GM19452 (cell line): ENCODE results near the gene FOLR2.

ENCODE experiments used
- ATAC-seq: cut with Tn5 transposase; IDR thresholded peaks from one replicate; pipeline ENCODE4 v1.9.1; 2021; ENCODE audit not compliant: unreplicated experiment

FOLR2 gene

DNA sequence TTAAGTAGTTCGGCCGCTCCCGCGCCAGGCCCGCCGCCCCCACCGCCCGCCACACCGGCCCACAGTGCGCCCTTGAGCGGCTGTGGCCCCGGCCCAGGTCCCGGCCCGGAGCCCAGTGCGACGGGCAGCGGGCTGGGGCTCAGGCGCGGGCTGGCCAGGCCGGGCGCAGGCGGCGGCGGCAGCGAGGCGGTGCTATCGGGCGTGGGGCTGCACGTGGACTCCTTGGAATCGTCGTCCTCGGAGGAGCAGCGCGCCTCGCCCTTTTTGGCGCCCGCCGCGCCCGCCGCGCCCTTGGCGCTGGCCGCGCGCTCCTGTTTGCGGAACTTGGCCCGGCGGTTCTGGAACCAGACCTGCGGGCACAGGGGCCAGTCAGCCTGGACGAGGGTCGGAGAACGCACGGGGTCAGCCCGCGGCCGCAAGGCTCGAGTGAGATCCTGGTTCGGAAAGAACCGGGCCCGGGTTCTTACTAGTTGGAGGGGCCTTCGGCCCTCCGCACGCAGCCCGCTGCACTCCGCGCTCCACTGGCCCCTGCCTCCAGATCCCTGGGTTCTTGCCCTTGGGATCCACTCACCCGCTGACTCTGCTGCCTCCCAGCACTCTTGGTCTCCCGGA lies 23.4 kb downstream of the FOLR2 start:
- ATAC-seq: no peak

DNA sequence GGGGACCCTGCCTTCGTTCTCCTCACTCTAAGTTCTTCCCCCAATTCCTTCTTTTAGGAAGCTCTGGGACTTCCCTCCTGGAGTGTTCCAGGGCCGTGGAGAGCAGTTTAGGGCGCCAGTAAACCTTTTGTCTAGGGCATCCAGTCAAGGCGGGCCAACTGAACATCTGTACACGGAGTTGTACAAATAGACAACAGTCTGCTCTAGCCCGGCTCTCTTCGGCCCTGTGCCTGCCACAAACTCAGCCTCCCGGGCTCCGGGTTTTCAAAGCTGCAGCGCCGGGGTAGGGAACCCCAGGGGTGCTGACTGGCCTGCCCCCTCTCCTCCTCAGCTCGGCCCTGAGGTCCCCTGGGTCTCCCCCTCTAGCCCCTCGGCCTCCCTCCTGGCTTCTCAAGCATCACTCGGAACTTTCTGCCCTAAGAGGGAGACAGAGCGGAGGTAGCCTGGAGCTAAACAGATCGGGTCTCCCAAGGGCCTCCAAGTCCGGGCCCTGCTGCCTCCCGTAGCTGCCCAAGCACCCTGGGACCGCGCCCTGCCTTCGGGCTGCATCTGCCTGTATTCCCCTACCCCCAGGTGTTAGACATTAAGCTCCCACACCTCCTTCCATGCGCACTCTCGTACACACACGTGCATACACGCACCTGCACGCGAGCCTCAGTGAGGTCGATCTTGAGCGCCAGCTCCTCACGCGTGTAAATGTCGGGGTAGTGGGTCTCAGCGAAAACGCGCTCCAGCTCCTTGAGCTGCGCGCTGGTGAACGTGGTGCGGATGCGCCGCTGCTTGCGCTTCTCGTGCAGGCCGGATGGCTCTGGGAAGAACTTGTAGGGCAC lies 24.1 kb downstream of the FOLR2 start:
- no peak for ATAC-seq

DNA sequence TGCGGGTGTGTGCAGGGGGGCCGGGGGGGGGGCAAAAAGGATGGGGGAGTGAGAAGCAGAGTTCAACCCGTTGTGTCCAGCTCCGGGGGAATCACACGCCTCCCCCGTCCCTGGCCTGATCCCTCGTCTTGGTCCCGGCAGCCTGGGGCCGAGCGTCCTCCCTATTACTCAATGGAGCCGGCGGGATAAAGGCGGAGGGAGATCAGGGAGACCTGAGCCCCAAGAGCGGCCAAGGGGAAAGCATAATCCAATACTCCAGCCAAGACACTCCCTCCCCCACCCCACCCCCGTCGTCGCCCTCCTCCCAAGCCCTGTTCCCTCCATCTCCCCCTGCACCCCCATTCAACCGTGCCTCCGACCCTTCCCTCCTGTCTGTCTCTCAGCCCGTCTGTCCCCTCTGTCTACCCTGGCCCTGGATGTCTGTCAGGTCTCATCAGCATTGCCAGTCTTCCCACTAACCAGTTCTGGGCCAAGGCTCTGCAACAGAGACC lies 24.7 kb downstream of the FOLR2 start:
- no peak for ATAC-seq

DNA sequence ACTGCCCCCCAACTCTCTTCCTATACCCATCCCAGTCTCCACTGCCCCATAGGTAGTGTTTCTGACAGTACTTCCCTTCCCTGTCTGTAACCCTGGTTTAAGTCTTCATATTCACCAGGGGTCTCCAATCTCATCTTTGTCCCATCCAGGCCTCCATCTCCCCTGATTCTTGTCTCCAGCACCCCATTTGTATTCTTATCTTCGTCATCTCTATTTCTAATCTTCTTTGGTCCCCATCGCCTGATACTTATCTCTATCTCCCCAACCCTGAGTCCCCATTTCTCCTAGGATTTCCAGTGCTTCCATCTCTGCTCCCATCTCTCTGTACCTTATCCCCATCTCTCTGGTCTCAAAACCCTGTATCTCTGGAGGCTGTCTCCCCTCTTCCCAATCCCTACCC lies 25.5 kb downstream of the FOLR2 start:
- ATAC-seq: no peak

DNA sequence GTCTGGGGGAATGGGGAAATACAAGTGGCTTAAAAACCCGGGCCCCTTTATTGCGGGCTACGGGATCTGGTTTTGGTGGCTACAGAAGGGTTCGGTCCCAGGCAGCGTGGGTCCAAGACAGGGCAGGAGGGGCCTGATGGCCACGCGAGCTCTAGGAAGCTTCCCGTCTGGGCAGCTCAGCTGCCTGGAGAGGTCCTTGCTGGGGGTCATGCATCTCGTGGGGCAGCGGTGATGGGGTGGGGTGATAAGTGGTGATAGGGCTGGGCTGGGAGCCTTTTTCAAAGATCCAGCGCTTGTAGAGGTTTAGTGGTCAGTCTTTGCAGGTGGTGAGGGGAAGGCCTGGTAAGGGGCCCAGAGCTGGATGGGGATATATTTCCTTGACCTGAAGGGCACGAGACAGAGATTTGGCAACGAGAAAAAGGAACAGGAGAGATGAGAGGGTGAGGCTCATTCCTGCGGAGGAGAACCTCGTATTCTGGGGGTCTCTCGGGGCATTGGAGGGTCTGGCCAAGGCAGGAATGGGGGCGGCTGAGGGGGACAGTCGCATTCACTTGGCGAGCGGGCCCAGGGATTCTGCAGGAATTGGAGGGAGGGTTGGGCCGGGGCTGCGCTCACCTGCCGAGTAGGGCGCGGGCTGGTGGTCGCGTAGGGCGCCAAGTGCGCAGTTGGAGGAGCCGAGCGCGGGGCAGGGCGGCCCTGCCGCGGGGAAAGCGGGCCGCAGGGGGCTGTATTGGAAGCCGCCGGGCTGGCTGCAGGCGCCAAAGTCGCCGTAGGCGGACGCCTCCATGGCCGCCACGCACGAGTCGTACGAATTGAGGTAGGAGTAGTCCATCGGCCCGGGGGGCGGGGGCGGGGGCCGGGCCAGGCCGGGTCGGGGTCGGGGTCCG lies 26.8 kb downstream of the FOLR2 start:
- no peak for ATAC-seq

DNA sequence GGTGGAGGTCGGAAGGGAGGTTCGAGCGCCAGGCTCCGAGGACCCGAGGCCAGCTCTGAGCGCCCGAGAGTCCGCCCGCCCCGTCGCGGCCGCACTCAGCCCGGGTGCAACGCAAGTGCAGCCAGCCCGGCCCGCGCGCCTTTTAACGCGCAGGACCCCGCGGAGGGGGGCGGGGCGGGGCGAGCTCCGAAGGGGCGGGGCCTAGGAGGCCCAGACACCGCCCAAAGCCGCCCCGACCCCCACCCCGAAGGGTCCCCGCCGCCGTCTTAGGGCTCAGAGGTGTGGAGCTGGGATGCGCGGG lies 27.4 kb downstream of the FOLR2 start, which contains the start of gene PHOX2A:
TSS of gene PHOX2A (minus strand) at position 117 of the 301 bp plus-strand sequence. CDS start 172 bp downstream, outside the sequence.
- ATAC-seq: no peak

DNA sequence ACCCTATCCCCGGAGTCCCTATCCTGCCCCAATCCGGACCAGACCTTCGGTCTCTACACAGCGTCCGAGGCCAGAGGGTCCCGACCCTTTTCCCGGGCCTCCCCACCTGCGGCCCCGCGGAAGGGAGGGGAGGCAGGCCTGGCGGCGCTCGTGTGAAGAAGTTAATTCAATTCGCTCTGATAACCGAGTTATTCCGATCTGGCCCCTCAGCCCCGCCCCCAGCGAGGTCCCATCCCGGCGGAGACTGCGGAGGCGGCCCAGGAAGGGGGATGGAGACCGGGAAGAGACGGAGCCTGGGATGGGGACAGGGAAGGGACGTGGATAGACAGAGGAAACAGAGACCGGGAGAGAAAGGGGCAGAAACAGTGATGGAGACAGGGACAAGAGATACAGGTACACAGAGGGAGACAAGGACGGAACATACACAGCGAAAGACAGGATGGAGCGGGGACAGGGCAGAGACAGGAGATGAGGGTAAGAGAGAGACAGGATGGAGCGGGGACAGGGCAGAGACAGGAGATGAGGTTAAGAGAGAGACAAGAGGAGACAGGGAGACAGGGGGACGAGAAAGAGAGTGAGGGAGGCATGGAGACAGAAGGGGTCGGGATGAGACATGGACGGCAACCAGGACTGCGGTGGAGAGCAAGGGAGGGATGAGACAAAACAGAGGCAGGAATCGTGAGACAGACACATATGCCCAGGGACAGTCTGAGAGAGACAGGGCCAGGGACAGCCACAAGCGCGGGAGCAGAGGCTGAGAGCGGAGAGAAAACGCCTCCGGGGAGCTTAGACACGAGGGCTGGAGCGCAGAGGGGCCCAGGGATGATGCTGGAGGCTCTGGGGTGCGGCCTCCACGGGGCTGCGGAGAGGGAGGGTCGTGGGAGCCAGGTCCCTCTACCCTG lies 28.0 kb downstream of the FOLR2 start:
- no peak for ATAC-seq

DNA sequence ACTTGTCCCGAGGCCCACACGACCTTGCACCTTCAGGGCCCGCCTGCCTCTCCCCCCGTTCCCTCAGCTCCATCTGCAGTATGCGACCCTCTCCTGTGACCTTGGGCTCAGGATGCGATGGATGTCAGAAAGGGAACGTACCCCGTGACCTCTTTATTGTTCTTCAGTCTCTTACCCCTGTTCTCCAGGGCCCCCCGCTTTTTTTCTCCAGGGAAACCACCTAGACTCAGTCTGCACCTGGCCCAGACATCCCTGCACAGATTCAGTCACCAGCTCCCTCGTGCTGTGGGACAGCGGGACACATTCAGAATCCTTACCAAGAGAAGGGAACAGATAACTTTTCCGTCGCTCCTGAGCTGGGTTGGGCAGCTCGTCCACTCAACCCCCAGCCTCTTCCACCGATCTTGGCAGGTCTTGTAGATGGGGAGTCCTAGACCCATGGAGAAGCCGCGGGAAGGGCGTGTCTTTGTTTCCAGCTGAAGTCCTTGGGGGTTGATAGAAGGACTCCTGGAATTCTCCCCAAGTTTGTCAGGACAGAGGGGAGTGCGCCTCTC lies 28.7 kb downstream of the FOLR2 start:
- ATAC-seq: no peak

DNA sequence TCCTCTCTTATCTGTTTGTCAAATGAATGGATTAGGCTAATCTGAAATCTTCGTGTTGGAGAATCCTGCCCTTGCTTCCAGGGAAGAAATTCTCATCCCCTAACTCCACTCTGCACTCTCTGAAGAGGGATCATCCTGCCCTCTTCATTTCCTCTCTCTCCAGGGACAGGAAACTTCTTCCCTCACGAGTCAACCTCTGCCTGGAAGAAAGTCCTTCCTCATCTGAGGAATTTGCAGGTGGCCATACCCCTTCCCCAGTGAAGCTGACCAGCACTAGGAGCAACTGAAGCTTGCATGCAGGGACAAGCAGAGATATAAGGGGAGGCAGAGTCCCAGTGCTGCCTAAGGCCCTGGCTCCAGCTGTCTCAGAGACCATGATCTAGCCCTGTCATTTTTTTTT lies 31.0 kb downstream of the FOLR2 start:
- no peak for ATAC-seq

DNA sequence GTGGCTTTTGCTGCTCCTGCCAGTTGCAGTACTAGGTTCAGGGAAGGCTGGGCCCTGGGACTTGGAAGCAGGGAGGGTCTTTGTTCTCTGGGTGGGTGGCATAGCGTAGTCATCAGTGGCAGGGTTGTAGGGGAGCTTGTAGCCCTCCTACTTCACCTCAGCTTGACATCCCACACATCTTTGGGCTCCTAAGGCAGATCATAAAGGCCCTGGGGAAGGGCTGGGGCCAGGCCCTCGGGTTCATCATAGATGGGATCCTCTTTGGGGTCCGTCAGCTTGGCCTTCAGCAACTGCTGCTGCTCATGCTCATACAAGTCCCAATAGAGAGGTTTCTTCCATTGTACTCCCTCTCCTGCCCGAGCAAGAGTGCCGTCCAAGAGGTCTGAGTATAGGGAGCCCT lies 33.4 kb downstream of the FOLR2 start:
- ATAC-seq: no peak

DNA sequence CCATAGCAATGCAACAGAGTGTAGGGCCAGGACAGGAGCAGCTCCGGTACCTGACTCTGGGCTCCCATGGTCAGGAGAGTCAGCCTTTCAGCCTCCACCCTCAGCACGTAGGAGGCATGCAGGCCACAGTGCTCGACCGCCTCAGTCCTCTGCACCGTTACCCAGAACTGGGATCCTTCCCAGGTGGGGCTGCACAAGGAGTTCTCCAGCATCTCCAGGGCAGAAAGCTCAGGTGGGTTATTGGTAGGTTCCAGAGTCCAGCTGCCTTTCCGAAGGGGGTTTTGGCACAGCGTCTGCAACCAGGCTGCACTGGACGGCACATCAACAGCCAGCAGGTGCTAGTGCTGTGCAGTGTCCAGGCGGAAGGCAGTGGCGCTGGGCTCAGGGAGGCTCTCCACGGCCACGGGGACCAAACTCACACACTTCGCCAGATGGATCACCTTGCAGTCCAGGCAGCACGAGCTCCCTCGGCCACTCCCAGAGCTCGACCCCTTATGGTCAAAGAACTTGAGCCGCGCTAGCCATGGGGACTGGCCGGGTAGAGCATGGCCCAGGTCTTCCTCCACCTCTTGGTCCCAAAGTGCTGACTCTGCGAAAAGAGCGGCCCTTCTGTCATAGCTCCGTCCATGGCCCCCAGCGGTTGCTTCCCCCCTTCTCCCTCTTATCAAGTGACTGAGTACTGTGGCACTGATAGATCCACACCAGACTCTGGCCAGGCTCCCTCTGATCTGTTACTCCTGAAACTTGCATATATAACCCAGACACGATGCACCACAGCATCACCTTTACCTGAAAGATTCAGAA lies 34.3 kb downstream of the FOLR2 start:
- ATAC-seq: no peak

DNA sequence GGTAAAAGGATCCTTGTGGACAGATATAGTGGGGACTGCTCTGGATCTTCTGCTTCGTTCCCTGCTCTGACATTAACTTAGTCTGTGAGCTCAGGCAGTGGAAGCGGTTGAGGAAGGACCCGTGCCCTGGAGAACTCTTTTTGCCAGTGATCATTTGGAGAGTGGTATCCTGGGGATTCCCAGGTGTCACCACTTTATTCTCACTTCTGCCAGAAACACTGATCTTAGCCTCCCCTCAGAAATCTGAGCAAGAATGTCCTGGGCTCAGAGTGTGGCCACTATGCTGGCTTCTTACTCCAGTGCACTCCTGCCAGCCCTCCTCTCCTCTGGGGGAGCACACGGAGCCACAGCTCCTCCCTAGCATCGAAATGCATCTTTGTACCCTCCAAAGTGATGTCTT lies 35.0 kb downstream of the FOLR2 start:
- ATAC-seq: no peak

DNA sequence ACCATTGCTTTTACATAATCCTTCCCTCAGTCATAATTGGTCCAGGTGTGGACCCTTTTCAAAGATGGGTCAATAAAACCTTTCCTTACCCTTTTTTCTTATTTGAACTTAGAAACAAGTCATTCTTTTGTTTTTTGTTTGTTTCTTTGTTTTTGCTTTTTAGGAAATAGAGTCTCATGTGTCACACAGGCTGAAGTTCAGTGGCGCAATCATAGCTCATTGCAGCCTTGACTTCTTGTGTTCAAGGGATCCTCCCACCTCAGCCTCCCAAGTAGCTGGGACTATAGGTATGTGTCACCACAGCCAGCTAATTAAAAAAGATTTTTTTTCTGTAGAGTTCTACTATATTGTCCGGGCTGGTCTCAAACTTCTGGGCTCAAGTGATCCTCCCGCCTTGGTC lies 36.8 kb downstream of the FOLR2 start:
- no peak for ATAC-seq

DNA sequence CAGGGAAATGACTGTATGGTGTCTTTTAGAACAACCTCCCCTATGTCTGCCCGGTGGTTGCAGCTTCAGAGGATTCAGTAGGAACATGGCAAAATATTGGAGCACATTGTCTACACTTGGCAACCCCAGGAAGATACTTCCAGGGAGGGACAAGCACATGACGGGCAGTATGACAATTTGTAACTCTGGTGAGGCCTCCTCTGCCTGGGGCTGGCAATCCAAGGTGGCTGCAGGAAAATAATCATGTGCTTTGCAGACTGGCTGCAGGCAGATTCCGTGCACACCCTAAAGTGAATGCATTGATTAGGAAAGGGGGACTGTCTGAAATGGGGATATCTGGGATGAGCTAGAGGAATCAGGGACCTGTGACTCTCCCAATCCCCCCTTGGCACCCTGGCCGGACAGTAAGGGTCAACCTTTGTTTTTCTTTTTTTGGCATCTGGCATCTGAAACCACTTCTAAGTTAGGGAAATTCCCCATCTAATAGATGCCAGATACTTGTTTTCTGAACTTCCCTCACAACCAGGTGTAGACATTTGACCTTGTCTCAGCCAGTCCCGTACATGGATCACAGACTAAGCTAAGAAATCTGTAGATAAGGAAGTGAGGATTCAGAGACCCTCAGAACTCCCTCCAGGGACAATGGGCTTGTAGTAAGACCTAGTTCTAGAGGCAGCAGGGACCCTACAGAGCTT lies 37.9 kb downstream of the FOLR2 start:
- no peak for ATAC-seq

DNA sequence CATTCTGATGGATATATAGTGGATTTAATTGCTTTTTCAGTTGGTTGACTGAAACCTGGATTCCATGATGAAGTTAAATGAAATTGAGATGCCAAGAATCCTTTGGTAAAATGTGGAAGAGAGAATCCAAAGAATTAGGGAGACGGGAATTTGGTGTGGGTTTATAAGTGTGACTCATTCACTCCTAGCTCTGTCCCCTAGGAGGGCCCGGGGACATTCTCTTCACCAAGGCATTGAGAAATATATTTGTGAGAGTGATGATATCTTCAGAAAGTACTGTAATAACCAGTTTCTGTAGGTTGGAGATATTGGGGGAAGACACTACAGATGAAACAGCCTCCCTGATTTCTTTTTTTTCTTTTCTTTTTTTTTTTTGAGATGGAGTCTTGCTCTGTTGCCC lies 41.0 kb downstream of the FOLR2 start:
- ATAC-seq: no peak

DNA sequence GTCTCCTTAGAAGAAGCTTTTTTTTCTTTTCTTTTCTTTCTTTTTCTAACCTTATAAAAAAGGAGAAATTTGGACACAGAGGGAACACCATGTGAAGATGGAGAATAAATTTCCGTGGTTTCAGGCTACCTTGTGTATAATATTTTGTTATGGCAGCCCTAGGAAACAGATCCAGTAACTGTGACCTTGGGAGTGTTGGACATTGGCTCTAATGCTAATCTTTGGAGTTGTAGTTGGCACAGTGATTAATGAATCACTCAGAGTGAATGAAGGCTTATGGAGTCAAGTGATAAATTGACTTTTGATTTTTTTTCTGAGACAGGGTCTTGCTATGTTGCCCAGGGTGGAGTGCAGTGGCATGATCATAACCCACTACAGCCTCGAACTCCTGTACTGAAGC lies 42.9 kb downstream of the FOLR2 start:
- ATAC-seq: no peak

DNA sequence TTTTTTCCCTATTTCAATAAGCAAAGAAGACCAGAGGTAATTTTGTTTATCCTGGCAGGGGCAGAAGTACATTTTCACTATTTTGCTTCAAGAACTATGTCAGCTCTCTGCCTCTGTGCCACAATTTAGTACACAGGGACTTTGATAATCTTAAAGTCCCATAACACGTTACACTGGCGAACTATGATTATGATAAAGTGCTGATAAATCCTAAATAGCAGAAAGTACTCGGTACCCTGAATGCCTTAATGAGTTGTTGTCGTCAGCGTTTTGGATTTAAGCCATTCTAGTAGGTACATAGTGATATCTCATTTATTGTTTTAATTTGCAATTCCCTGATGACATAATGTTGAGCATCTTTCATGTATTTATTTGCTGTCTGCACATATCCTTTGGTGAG lies 44.0 kb downstream of the FOLR2 start:
- ATAC-seq: no peak

DNA sequence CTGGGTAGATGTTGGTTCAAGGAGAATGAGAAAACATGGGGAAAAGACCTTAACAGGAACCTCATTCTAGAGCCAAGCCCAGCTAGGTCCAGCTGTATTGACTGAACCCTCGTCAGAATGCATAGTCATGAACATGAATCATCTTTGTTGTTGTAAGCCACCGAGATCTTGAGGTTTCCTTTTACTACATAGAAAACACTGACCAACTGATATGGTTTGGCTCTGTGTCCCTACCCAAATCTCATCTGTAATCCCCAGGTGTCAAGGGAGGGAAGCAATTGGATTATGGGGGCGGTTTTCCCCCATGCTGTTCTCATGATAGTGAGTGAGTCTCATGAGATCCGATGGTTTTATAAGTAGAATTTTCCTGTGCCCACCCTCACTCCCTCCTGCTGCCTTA lies 46.8 kb downstream of the FOLR2 start:
- no peak for ATAC-seq

DNA sequence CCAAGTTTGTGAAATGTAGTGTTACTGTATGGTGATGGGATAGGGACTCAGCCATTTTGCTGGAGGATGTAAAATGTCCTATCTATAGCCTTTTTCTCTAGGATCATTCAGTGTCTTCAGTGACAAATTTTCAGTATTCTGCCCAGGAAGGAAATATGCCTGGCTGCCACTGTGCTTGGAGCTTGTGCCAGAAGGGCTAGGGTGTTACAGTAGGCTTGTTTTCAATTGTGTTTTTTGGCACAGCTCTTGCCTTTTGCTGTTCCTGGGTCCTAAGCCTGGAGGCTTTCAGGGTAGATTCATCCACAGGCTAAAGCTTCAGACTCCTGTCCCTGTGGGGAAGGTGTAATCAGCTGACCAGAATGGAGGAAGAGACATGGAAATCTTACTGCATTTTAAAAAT lies 49.4 kb downstream of the FOLR2 start:
- no peak for ATAC-seq
